ENCODE measurements around the gene PCDHGB1.
A peak's percentile ranks its signal among the peaks of the same experiment; 100 is the strongest.
"Not testable (repeated sequence)": the region's sequence is repeated elsewhere in the genome, so short reads cannot be mapped to it uniquely, and the experiment has no call there.

The PCDHGB1 gene

DNA sequence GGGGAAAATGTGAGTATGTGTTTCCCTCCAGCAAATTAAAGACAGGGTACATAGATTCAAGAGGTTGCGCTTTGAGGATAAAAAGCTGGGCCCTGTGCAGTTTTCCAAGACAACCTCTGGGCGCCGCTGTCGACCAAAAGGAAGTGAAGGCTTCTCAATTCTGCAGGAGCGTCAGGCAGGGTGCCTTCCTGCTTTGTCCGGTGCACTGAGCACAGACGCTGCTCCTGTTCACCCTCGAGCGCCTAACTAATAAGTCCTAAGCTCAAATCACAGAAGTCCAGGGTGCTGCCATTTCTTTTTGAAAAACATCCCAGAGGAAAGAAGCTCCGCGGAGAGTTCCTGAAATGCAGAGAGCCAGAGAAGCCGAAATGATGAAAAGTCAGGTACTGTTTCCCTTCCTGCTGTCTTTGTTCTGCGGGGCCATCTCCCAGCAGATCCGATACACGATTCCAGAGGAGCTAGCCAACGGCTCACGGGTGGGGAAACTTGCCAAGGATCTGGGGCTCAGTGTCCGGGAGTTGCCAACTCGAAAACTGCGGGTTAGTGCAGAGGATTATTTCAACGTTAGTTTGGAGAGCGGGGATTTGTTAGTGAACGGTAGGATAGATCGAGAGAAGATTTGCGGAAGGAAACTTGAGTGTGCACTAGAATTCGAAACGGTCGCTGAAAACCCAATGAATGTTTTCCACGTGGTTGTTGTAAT is at the start of gene PCDHGB1:
PCDHGB1 (plus strand) TSS at position 183 of the 703 bp plus-strand sequence; CDS start at position 345, 162 bp downstream.
- DNase-seq (ENCODE audit: low spot score): peak; percentile 81

- DNase-seq (ENCODE audit: low spot score): no peak
Observed at GRCh38 chr5:141303756-141304155, 46.1 kb upstream of the PCDHGB1 start, which contains the start of gene SLC25A2. SLC25A2 (minus strand) TSS chr5:141304049; CDS start chr5:141303865, 184 bp downstream.

DNA sequence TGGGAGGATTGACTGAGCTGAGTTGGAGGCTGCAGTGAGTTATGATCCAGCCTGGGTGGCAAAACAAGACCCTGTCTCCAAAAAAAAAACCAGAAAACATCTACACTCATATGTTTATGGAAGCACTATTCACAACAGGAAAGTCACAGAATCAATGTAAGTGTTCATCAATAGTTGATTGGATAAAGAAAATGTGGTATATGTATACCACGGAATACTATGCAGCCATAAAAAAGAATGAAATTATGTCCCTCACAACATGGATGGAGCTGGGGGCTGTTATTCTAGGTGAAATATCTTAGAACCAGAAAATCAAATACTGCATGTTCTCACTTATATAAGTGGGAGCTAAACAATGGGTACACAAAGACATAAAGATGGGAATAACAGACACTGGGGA is 43.3 kb upstream of the PCDHGB1 start:
- DNase-seq (ENCODE audit: low spot score): no peak

- DNase-seq (ENCODE audit: low spot score): no peak
Observed at GRCh38 chr5:141313711-141314110, 36.2 kb upstream of the PCDHGB1 start.

- DNase-seq (ENCODE audit: low spot score): not testable (repeated sequence)
Observed at GRCh38 chr5:141316963-141317362, 32.9 kb upstream of the PCDHGB1 start.

DNA sequence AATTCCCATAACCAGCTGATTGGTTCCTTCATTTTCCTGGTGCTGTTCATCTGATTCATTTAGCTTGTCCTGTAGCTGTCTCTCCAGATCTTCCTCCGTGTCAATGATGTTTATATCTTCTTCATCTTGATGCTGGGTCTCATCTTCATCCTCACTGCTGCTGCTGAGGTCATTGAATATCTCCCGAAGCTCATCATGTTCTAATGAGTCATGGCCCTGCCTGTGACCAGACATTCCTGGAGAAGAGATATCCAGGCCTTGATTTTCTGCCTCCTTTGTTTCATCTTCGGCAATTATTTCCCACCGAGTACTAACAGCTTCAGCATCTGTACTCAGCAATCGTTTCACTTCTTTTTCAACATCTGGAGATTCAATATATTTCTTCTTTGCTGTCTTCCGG is 30.7 kb upstream of the PCDHGB1 start:
- DNase-seq (ENCODE audit: low spot score): no peak

DNA sequence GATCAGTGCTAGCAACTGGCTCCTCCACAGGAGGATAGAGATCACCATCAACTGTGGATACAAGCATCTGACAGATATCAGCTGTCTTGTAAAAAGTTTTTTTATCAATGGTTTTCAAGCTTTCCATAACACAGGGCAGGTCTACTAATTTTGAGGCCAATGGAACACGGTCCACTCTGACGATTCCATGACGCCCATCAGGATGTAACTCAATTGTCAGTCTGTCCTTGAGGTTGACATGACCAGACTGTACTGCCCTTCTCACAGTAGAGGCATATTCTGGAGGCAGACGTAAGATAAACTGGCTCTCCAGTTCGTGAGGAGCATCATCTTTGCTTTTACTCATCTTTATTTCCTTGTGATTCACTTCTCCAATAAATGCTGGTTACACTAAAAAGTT is 30.2 kb upstream of the PCDHGB1 start:
- DNase-seq (ENCODE audit: low spot score): no peak

GRCh38 chr5:141320225-141321169 is 29.4 kb upstream of the PCDHGB1 start, which contains the start of gene TAF7:
TAF7 (minus strand) TSS chr5:141320784; CDS start chr5:141320044, 740 bp downstream.
- peak; percentile 98 for DNase-seq (ENCODE audit: low spot score)

DNA sequence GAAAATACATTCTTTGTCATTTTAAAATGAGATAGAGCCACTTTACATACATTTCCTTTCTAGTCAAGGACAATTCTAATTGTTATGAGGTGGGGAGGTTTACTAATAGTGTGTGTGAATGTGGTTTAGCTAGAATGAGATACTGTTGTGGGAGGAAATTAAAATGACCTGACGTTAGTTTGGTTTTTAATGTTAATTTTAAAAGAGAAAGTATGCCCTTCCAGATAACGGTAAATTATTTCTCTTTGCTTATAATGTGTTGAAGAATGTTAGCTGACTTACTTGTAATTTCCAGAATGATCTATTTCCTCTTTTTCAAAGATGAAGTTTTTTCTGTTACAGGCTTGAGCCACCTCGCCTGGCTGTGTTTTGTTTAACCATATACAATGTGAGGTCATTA is 27.6 kb upstream of the PCDHGB1 start:
- DNase-seq (ENCODE audit: low spot score): no peak

DNA sequence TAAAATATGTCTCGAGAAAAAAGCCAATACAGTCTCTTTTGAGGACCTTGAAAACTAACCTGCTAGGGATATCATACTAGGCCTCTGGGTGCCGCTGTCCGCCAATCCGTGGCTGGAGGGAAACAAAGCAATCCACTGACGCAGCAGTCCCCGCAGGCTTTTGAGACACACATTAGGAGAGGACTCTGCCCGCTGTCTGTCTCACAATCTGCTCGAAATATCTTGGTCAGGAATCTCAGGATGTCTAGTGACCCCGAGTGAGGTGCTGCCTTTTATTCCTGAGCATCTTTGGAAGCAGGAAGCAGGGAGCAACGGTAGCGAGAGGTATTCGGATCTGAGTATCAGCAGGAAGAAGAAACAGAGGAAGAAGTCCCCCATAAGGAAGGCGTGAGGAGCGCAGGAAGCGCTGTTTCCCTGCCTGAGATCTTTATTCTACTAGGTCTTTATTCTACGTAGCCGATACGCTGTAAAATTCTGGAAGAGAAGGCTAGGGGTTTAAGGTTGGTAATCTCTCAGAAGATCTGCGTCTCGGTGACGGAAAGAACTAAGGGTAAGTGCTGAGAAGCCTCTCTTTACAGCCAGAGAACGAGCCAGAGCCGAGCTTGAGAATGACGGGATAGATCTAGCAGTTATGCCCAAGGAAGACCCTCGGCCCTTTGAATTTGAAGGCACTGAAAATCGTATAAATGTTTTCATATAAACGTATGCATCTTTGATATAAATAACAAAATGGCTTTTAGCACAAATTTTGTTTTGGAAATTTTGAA is 23.6 kb upstream of the PCDHGB1 start:
- DNase-seq (ENCODE audit: low spot score): peak; percentile 88

DNA sequence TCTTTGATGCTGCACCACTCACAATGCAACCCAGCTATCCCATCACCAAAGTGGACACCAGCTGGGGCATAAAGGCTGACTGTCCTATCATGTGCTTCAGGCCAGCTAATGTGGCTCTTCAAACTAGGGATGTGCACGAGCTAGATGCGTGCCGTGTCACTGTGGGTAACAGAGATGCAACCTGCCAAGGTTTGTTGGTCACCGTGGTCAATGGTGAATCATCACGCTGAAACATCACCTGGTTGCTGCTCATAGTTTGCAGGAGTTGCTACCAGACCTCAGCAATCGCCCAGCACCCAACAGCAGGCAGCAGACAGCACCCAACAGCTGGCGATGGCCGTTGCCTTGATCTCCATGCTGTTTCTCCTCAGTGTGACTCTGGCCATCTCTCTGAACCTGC is 21.7 kb upstream of the PCDHGB1 start:
- DNase-seq (ENCODE audit: low spot score): no peak

GRCh38 chr5:141330299-141331080 is 19.4 kb upstream of the PCDHGB1 start, which contains the start of gene PCDHGA1:
PCDHGA1 (plus strand) TSS chr5:141330514.
- DNase-seq (ENCODE audit: low spot score): peak; percentile 61

DNA sequence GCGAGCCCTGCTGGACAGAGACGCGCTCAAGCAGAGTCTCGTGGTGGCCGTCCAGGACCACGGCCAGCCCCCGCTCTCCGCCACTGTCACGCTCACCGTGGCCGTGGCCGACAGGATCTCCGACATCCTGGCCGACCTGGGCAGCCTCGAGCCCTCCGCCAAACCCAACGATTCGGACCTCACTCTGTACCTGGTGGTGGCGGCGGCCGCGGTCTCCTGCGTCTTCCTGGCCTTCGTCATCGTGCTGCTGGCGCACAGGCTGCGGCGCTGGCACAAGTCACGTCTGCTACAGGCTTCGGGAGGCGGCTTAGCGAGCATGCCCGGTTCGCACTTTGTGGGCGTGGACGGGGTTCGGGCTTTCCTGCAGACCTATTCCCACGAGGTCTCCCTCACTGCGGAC is 17.3 kb upstream of the PCDHGB1 start:
- not testable (repeated sequence) for DNase-seq (ENCODE audit: low spot score)

DNA sequence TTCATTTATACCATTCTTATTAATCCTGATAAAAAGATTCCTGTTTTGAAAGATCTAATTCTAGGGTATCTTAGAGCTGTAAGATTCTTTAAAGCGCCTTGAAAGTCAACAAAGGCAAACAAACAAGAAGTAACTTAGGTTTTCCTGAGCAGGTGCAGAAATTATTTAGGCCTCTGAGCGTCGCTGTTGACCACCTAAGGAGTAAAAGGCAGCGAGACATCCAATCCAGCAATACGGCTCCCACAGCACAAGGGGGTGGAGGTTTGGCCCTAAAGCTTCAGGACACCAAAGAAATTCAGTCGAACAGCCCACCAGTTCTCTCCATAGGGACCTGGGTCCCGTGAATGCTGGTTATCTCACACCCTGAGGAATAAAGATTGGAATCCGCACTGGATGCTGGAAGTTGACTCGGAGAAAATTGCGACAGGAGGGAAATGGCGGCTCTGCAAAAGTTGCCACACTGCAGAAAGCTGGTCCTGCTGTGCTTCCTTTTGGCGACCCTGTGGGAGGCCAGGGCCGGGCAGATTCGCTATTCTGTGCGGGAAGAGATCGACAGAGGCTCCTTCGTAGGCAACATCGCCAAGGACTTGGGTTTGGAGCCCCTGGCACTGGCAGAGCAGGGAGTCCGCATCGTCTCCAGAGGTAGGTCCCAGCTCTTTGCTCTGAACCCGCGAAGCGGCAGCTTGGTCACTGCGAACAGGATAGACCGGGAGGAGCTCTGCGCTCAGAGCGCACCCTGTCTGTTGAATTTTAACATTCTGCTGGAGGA is 11.2 kb upstream of the PCDHGB1 start, which contains the start of gene PCDHGA2:
PCDHGA2 (plus strand) TSS at position 223 of the 769 bp plus-strand sequence.
- peak; percentile 55 for DNase-seq (ENCODE audit: low spot score)

GRCh38 chr5:141340781-141341354 is 9.0 kb upstream of the PCDHGB1 start:
- not testable (repeated sequence) for DNase-seq (ENCODE audit: low spot score)

GRCh38 chr5:141342773-141343172 is 7.1 kb upstream of the PCDHGB1 start:
- no peak for DNase-seq (ENCODE audit: low spot score)

DNA sequence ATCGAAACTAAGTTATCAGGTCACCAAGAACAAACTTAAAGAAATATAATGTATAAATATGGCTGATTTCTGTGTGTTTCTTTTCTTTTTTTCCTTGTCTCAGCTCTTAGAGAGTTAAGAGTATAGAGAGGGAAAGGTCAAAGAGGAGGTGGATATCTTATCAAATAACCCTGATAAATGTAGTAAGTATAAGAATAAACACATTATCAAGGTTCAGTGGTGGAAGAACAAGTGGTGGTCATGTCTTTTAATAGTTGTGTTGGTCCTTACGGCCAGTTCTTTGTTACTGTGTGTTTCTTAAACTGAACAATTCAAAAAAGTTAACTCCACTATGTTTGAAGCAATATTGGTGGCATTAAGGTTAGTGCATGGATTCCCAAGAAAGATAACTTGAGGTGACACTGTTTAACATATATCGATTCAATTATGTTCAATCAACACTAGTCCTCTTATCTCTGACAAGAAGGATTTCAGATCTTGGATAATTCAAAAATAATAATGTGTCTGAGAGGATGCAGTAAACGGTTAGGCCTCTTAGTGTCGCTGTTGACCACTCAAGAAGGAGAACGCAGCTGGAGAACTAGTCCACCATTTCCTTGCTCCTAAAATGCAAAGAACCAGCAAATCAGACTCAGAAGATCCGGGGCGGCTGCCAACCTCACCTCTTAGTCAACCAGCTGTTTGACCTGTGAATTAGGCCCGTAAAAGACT is 6.5 kb upstream of the PCDHGB1 start, which contains the start of gene PCDHGA3:
PCDHGA3 (plus strand) TSS at position 588 of the 711 bp plus-strand sequence. CDS start 205 bp downstream, outside the sequence.
- no peak for DNase-seq (ENCODE audit: low spot score)

- no peak for DNase-seq (ENCODE audit: low spot score)
Observed at GRCh38 chr5:141343953-141344463, 5.9 kb upstream of the PCDHGB1 start.

DNA sequence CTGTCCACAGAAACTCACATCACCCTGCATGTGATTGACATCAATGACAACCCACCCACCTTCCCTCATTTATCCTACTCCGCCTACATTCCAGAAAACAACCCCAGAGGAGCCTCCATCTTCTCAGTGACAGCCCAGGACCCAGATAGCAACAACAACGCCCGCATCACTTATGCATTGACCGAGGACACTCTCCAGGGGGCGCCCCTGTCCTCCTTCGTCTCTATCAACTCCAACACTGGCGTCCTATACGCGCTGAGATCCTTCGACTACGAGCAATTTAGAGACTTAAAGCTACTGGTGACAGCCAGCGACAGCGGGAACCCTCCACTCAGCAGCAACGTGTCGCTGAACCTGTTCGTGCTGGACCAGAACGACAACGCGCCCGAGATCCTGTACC is 4.6 kb upstream of the PCDHGB1 start:
- no peak for DNase-seq (ENCODE audit: low spot score)

Measured in AG20443 (cell line).